Measurements from ENCODE around the gene LILRB2.
"Not testable (repeated sequence)": the region's sequence is repeated elsewhere in the genome, so short reads cannot be mapped to it uniquely, and the experiment has no call there.

LILRB2 gene

GRCh38 chr19:54239491-54240371, 41.2 kb downstream of the LILRB2 start:
- DNase-seq: not testable (repeated sequence)

- DNase-seq: no peak
Observed at GRCh38 chr19:54233941-54234340, 47.0 kb downstream of the LILRB2 start.

GRCh38 chr19:54231077-54231931, 49.6 kb downstream of the LILRB2 start:
- peak; percentile 91 for DNase-seq

- no peak for DNase-seq
Observed at GRCh38 chr19:54230031-54230430, 50.9 kb downstream of the LILRB2 start.

GRCh38 chr19:54229146-54229545, 51.8 kb downstream of the LILRB2 start:
- no peak for DNase-seq

- not testable (repeated sequence) for DNase-seq
Observed at GRCh38 chr19:54224619-54225018, 56.3 kb downstream of the LILRB2 start.

- not testable (repeated sequence) for DNase-seq
Observed at GRCh38 chr19:54223937-54224281, 57.0 kb downstream of the LILRB2 start.
